GM19035 (cell line): ENCODE data around the gene ASB3.
"Not testable (repeated sequence)": the region's sequence is repeated elsewhere in the genome, so short reads cannot be mapped to it uniquely, and the experiment has no call there.

Source experiments
- ATAC-seq: cut with Tn5 transposase; IDR thresholded peaks from one replicate; pipeline ENCODE4 v1.9.1; 2021; ENCODE audit not compliant: unreplicated experiment

Gene ASB3

GRCh38 chr2:53660886-53661285, 125.9 kb downstream of the ASB3 start:
- no peak for ATAC-seq

- ATAC-seq, result not testable (repeated sequence)
Observed at GRCh38 chr2:53658474-53658873, 128.3 kb downstream of the ASB3 start.

GRCh38 chr2:53655256-53655655, 131.5 kb downstream of the ASB3 start:
- no peak for ATAC-seq

- ATAC-seq, result no peak
Observed at GRCh38 chr2:53654396-53654795, 132.4 kb downstream of the ASB3 start.

- no peak for ATAC-seq
Observed at GRCh38 chr2:53652131-53652530, 134.6 kb downstream of the ASB3 start.

- no peak for ATAC-seq
Observed at GRCh38 chr2:53646788-53647187, 140.0 kb downstream of the ASB3 start.

GRCh38 chr2:53641290-53641689, 145.5 kb downstream of the ASB3 start:
- ATAC-seq, result no peak

GRCh38 chr2:53640466-53640865, 146.3 kb downstream of the ASB3 start:
- no peak for ATAC-seq

- no peak for ATAC-seq
Observed at GRCh38 chr2:53636596-53636995, 150.2 kb downstream of the ASB3 start.

- no peak for ATAC-seq
Observed at GRCh38 chr2:53636109-53636508, 150.6 kb downstream of the ASB3 start.

- ATAC-seq, result no peak
Observed at GRCh38 chr2:53635694-53636093, 151.1 kb downstream of the ASB3 start.

- no peak for ATAC-seq
Observed at GRCh38 chr2:53633441-53633840, 153.3 kb downstream of the ASB3 start.

- ATAC-seq, result no peak
Observed at GRCh38 chr2:53632714-53633113, 154.0 kb downstream of the ASB3 start.

GRCh38 chr2:53632126-53632460, 154.7 kb downstream of the ASB3 start:
- no peak for ATAC-seq

- no peak for ATAC-seq
Observed at GRCh38 chr2:53631313-53632125, 155.2 kb downstream of the ASB3 start.

- ATAC-seq, result no peak
Observed at GRCh38 chr2:53630026-53630606, 156.6 kb downstream of the ASB3 start.

GRCh38 chr2:53629501-53629900, 157.3 kb downstream of the ASB3 start:
- no peak for ATAC-seq

- ATAC-seq, result no peak
Observed at GRCh38 chr2:53629001-53629400, 157.8 kb downstream of the ASB3 start.

- no peak for ATAC-seq
Observed at GRCh38 chr2:53622141-53622540, 164.6 kb downstream of the ASB3 start.

- ATAC-seq, result no peak
Observed at GRCh38 chr2:53620981-53621380, 165.8 kb downstream of the ASB3 start.
